D721Med (cell line): Measurements from ENCODE around the gene ZNF552.

Source experiments
- DNase-seq: peaks from one replicate; pipeline ENCODE4 v3.0.0; 2011; ENCODE audit warnings: low spot score; ENCODE audit not compliant: insufficient read length
- FAIRE-seq: peaks from 2 replicates; lab custom pipeline; 2011; peaks lifted over from hg19 to GRCh38; lab: Jason Lieb, UNC
- TF ChIP-seq, protein P1 (sequence below): IDR thresholded peaks from 2 replicates; pipeline ENCODE4 v1.5.1; 2012; ENCODE audit warnings: mild to moderate bottlenecking, control low read depth; ENCODE audit not compliant: insufficient read depth; ENCODE audit errors: missing control alignments

ZNF552 gene

DNA sequence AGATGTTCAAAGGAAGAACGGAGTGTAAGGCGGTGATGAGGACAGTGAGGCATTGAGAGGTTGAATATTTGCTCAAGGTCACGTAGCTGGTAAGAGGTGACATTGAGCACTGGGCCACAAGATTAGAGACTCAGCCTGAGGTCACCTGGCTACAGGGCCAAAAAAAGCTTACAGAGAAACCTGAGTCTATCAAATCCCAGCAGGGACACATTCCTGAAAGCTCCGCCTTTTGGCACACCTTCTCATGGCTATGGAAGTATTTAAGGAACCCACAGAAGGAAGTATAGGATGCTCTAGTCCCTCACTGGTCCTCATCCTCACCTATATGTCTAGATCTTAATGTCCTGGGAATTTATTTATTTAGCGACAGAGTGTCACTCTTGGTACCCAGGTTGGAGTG, 27.8 kb downstream of the ZNF552 start:
- TF ChIP-seq, protein P1, sequence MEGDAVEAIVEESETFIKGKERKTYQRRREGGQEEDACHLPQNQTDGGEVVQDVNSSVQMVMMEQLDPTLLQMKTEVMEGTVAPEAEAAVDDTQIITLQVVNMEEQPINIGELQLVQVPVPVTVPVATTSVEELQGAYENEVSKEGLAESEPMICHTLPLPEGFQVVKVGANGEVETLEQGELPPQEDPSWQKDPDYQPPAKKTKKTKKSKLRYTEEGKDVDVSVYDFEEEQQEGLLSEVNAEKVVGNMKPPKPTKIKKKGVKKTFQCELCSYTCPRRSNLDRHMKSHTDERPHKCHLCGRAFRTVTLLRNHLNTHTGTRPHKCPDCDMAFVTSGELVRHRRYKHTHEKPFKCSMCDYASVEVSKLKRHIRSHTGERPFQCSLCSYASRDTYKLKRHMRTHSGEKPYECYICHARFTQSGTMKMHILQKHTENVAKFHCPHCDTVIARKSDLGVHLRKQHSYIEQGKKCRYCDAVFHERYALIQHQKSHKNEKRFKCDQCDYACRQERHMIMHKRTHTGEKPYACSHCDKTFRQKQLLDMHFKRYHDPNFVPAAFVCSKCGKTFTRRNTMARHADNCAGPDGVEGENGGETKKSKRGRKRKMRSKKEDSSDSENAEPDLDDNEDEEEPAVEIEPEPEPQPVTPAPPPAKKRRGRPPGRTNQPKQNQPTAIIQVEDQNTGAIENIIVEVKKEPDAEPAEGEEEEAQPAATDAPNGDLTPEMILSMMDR = no peak
- DNase-seq = no peak
- FAIRE-seq = no peak

DNA sequence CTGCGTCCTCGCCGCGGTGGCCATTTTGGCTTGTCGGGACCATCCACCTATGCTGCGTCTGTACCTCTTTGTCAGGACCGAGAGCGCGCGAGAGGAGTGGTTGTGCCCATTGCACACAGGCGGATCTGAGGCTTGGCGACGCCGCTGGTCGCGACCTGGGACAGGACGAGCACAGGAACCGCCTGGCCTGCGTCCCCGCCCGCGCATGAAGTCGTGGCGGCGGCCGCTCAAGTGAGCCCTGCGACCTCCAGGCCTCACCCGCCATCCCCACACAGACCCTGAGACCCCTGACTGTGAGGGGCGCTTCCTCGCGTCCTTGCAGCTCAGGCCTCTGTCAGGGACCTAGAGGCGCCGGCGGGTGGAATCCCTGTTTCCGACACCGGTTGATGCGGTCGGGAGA, 28.4 kb downstream of the ZNF552 start:
- TF ChIP-seq, protein P1 = no peak
- FAIRE-seq (no peak), DNase-seq (no peak)

DNA sequence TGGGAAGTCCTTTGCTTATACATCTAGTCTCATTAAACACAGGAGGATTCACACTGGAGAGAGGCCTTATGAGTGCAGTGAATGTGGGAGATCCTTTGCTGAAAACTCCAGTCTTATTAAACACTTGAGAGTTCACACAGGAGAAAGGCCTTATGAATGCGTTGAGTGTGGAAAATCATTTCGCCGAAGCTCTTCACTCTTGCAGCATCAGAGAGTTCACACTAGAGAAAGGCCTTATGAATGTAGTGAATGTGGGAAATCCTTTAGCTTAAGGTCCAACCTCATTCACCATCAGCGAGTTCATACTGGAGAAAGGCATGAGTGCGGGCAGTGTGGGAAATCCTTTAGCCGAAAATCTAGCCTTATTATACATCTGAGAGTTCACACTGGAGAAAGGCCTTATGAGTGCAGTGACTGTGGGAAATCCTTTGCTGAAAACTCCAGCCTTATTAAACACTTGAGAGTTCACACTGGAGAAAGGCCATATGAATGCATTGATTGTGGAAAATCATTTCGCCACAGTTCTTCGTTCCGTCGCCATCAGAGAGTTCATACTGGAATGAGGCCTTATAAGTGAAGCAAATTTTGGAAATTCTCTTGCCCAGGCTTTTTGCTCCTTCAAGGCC, 35.4 kb downstream of the ZNF552 start:
- DNase-seq (no peak), FAIRE-seq (no peak)
- TF ChIP-seq, protein P1 = no peak

DNA sequence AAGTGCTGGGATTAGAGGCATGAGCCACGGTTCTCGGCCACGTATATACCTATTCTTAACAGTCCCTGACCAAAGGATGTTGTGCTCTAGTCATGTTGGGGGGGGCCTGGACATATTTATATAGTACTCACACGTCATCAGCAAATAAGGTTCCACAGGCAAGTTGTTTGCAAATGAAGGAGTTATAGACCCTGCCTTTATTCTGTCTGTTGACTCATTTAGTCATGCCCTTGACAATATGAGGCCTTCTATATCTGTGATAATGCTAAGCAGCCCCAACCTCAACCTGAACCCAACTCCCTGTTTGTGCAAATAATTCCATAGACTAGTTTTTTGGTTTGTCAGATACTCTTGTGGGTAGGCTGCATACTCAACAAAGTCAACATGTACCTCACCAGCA, 36.4 kb downstream of the ZNF552 start:
- TF ChIP-seq, protein P1 = no peak
- no peak for DNase-seq
- no peak for FAIRE-seq

DNA sequence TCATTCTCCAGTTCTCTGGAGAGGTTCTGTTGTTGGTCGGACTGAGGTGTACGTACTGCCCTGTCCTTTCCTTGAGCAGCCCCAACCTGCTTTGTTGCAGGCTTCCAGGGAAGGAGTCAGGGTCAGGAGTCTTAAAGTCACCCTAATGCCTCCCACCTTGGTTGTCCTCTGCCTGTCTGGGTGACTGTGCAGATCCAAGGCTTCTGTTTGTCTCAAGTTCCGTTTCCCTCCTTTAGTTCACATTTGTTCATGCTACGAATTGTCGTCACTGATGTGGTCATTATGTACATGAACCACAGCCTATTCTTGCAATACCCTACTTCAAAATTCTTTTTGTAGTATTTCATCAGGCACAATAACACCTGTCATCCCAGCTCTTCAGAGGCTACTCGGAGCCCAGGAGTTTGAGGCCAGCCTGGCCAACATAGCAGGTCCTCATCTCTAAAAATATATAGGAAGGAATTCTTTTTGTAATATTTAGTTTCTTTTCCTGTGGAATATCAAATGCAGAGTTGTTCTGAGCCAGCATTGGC, 37.9 kb downstream of the ZNF552 start:
- FAIRE-seq (no peak), DNase-seq (no peak)
- TF ChIP-seq, protein P1 = no peak

DNA sequence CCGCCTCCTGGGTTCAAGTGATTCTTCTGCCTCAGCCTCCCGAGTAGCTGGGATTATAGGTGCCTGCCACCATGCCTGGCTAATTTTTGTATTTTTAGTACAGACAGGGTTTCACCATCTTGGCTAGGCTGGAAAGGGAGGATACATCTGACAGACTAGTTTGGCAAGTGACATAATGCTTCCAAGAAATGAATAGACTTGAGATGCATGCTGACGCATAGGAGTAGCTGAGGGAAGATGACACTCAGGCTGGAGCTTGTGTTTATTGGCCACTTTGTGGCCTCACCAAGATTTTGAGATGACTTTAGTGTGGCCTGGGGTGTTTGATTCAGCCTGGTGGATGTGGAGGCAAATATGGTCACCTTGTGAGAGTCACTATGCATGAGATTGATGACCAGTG, 41.2 kb downstream of the ZNF552 start:
- DNase-seq (no peak), FAIRE-seq (no peak)
- TF ChIP-seq, protein P1 = no peak

DNA sequence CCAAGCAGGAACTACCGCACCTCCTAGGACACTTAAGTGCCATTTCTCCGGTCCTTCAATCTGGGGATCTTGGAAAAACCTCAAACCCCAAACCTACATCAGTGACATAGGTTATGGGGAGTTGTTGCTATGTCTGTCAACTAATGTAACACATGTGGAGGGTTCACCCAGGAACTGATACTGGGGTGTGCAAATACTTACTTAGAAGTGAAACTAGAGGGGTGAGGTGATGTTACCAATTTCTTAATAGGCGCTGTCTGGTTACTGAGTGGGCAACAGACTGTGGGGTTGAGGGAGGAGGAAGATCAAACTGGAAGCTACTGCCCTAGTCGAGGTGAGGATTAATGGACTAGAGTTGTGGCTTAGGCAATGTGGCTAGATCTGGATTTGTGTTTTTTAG, 43.3 kb downstream of the ZNF552 start:
- no peak for DNase-seq
- FAIRE-seq = no peak
- TF ChIP-seq, protein P1 = no peak
